ENCODE measurements around the gene SDK1.

SDK1 gene

GRCh38 chr7:3589752-3590151, 288.7 kb downstream of the SDK1 start:
- no peak overlapping the region for H3K4me3 ChIP-seq (ENCODE audit: low read depth, low read length)
- DNase-seq (ENCODE audit: low read depth) = no peak
- TF ChIP-seq CTCF (IDR thresholded peaks at IDR 0.05; ENCODE audit: low read depth, low read length) (no peak), MAX (IDR thresholded peaks at IDR 0.05; ENCODE audit: low read depth, low read length) (no peak), MYC (IDR thresholded peaks at IDR 0.05; ENCODE audit: low read depth, low read length) (no peak), POLR2A (IDR thresholded peaks at IDR 0.05; ENCODE audit: extremely low read depth, insufficient read length) (no peak)

GRCh38 chr7:3591219-3591618, 290.2 kb downstream of the SDK1 start:
- no peak for DNase-seq (ENCODE audit: low read depth)
- H3K4me3 ChIP-seq (ENCODE audit: low read depth, low read length) = no peak overlapping the region
- TF ChIP-seq CTCF (IDR thresholded peaks at IDR 0.05; ENCODE audit: low read depth, low read length) (no peak), MAX (IDR thresholded peaks at IDR 0.05; ENCODE audit: low read depth, low read length) (no peak), POLR2A (IDR thresholded peaks at IDR 0.05; ENCODE audit: extremely low read depth, insufficient read length) (no peak), MYC (IDR thresholded peaks at IDR 0.05; ENCODE audit: low read depth, low read length) (no peak)

- TF ChIP-seq POLR2A (IDR thresholded peaks at IDR 0.05; ENCODE audit: extremely low read depth, insufficient read length) (no peak), MAX (IDR thresholded peaks at IDR 0.05; ENCODE audit: low read depth, low read length) (no peak), CTCF (IDR thresholded peaks at IDR 0.05; ENCODE audit: low read depth, low read length) (no peak)
- no peak for DNase-seq (ENCODE audit: low read depth)
- no peak overlapping the region for H3K4me3 ChIP-seq (ENCODE audit: low read depth, low read length)
Observed at GRCh38 chr7:3591944-3592343, 290.9 kb downstream of the SDK1 start.

GRCh38 chr7:3592401-3593134, 291.5 kb downstream of the SDK1 start:
- no peak overlapping the region for H3K4me3 ChIP-seq (ENCODE audit: low read depth, low read length)
- TF ChIP-seq CTCF (IDR thresholded peaks at IDR 0.05; ENCODE audit: low read depth, low read length) = no peak
- no peak for TF ChIP-seq POLR2A (IDR thresholded peaks at IDR 0.05; ENCODE audit: extremely low read depth, insufficient read length)
- no peak for TF ChIP-seq MYC (IDR thresholded peaks at IDR 0.05; ENCODE audit: low read depth, low read length)
- no peak for TF ChIP-seq MAX (IDR thresholded peaks at IDR 0.05; ENCODE audit: low read depth, low read length)
- no peak for DNase-seq (ENCODE audit: low read depth)

- TF ChIP-seq CTCF (IDR thresholded peaks at IDR 0.05; ENCODE audit: low read depth, low read length) = no peak
- no peak for TF ChIP-seq MAX (IDR thresholded peaks at IDR 0.05; ENCODE audit: low read depth, low read length)
- H3K4me3 ChIP-seq (ENCODE audit: low read depth, low read length) = no peak overlapping the region
- no peak for DNase-seq (ENCODE audit: low read depth)
Observed at GRCh38 chr7:3594901-3595300, 293.8 kb downstream of the SDK1 start.

Data from NB4 (cell line).